GM19372 (cell line): ENCODE results near the gene ARHGAP30.
"Not testable (repeated sequence)": the region's sequence is repeated elsewhere in the genome, so short reads cannot be mapped to it uniquely, and the experiment has no call there.

Experiments used
- ATAC-seq: cut with Tn5 transposase; IDR thresholded peaks from one replicate; pipeline ENCODE4 v1.9.1; 2021; ENCODE audit warnings: mild to moderate bottlenecking, low read depth, moderate library complexity; ENCODE audit not compliant: unreplicated experiment

Gene ARHGAP30

GRCh38 chr1:161019111-161019660, 50.5 kb downstream of the ARHGAP30 start:
- not testable (repeated sequence) for ATAC-seq

DNA sequence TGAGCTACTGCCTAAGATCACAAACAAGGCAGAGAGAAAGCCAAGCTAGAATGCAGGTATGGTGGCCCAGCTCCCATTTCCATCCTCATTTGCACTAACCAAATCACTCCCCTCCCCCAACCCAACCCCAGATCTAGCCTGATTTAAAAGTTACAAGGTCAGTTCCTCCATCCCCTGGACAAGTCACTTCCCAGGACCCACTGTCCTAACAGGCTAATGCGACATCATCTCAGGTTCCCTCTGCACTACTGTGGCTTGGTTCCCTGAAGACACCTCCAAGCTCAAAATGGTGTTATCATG, 51.1 kb downstream of the ARHGAP30 start:
- ATAC-seq = no peak

- ATAC-seq = no peak
Measured at GRCh38 chr1:161017756-161018630, 51.7 kb downstream of the ARHGAP30 start.

GRCh38 chr1:161017181-161017580, 52.5 kb downstream of the ARHGAP30 start:
- ATAC-seq = not testable (repeated sequence)

DNA sequence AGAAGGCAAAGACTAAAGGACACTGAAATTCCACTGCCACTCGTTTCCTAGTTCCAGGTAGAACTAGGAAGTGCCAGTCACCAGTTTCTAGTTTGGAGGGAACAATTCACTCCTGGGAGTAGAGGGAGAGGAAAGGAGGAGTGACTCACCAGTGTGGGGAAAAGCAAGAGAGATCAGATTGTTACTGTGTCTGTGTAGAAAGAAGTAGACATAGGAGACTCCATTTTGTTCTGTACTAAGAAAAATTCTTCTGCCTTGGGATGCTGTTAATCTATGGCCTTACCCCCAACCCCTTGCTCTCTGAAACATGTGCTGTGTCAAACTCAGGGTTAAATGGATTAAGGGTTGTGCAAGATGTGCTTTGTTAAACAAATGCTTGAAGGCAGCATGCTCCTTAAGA, 53.0 kb downstream of the ARHGAP30 start:
- ATAC-seq = not testable (repeated sequence)

DNA sequence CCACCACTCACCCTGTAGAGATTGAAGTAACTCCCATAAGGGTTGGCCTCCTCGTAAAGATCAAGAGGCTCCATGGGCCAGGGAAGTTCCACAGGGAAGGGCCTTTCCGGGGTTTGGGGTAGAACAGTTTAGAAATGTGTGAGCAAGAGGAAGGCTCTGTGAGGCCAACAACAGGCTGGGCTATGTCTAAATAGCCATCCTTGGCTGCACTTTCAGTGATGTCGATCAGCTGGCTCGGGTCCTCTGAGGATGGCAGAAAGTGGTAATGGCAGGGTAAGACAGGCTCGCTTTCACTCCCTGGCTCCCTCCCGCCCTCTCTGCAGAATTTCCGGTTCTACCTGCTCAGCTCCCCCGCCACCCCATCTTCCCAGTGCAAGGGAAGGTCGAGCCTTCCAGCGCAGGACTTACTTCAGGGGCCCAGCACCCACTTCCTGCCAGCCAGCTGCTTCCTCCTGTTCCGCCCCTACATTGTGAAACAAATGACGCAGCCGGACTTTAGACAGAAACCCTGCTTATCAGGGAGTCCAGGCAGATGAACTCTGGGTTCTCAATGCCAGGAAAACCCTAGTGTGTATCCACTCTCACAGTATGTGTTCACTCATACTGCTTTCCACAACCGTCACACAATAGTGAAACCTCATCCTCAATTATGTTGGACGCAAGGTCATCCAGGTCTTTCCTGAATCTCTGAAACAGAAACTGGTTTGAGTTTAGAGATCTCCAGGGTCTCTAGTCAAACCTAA, 56.0 kb downstream of the ARHGAP30 start:
- peak; percentile 88 for ATAC-seq

DNA sequence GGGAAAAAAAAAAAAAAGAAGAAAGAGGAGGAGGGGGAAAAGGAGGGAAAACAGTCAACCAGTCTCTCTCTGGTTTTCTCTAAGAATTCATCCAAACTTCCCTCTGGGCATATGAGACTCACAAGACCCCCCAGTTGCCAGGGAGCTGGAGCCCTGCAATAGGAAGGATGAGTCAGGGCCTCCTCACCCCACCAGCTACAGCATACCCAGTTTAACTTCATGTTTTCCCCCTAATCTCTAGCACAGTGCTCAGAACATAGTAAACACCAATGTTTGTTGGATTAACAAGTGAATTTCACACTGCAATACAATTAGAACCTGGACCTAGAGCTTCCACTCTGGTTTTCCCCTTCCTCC, 56.6 kb downstream of the ARHGAP30 start:
- ATAC-seq = no peak

- ATAC-seq = no peak
Measured at GRCh38 chr1:161012420-161012819, 57.3 kb downstream of the ARHGAP30 start.

- no peak for ATAC-seq
Measured at GRCh38 chr1:161009602-161010211, 60.0 kb downstream of the ARHGAP30 start.

DNA sequence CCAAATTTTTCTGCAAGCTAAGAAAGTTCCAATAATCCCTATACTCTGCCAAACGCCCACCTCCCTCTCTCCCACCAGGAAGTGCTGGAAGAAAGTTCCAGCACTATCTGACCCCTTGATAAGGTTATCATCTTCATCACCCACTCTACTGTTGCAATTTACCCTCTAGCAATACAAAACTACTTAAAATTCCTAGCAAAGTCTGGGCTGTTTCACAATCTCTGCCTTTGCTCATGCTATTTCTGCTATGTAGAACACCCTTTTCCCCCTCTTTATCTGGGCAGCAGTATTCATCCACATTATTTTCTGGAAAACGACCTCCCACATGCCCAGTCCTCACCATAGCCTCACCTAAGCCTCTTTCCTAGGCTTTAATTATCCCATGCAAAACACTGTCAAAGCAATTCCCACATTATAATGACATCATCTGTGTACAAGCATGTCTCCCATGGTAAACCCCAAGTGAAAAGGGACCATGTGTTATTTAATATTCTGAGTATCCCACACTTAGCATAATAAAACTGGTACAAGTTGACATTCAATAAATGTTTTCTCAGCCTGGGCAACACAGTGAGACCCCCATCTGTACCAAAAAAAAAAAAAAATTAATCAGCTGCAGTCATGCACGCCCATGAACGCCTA, 60.7 kb downstream of the ARHGAP30 start:
- no peak for ATAC-seq

DNA sequence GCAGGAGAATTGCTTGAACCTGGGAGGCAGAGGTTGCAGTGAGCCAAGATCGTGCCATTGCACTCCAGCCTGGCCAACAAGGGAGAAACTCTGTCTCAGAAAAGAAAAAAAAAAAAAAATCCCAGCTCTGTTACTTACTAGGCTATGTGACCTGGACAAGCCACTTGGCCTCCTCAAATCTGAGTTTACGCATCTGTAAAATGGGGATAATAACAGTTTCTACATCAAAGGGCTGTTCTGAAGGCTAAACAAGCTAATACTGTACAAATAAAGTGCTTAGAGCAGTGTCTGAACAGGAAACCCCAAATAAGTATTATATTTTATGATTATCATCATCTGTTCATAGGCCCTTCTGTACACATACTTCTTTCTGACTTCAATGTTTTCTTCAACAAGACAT, 62.3 kb downstream of the ARHGAP30 start:
- ATAC-seq = no peak

DNA sequence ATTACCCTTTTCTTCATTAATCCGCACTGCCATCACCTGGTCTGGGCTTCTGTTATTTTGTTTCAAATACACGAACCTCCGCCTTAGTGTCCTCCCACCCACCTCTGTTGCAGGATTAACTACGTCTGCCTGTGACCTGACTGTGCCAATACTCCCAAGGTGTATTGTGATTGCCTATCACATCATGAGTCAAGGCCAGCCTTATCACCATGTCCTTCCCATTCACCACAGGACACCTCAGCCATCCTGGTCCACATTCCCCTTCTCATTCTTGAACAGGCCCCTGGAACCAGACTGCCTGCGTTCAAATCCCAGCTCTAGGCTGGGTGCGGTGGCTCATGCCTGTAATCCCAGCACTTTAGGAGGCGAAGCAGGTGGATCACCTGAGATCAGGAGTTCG, 63.1 kb downstream of the ARHGAP30 start:
- no peak for ATAC-seq

DNA sequence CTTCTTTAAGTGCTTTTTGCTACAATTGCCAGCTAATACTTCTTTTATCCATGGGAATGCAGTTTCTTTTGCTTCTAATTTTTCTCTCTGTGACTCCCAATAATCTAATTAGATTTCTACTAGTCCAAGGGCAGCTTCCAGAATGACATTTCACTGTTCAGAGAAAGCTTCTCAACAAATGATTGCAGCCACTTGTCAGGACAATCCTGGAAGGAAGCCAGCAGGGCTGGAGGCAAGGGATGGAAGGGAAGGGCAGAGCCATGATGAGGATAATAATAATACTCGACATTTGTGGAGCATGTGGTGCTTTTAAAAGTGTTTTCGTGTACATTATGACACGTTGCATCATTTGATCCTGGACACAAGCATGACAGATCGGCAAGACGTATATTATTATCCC, 68.2 kb downstream of the ARHGAP30 start:
- no peak for ATAC-seq

GRCh38 chr1:161000736-161001480, 68.8 kb downstream of the ARHGAP30 start:
- ATAC-seq = no peak

GRCh38 chr1:160999376-160999775, 70.3 kb downstream of the ARHGAP30 start:
- no peak for ATAC-seq

DNA sequence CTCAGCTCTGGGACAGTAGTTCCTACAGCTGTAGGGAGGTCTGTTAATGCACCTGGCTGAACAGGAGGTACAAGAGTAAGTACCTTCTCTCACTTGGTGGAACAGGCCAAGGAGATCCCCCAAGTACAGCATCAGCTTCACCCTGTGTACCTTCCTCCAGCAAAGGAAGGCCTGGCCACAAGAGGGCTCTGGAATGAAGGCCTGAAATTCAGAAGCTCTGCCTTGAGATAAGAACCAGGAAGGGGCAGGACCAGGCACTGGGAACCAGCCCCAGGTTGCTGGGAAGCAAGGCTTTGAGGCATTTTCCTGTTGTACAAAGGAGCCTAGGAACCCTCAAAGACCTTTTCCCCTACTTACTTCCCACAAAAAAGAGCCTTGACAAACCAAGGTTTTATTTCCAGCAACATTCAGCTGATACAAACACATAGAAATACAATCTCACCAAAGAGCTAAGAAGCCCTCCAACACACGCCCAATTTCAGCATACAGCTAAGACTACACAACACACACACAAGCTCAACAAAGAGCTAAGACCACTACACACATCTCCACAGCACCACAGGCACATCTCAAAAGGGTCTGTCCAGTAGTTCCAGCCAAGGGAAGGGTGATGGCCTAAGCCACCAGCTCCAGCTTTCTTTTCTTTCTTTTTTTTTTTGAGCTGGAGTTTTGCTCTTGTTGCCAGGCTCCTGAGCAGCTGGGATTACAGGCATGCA, 72.2 kb downstream of the ARHGAP30 start:
- ATAC-seq = no peak
